DND-41 (cell line): ENCODE measurements around the gene CRACDL.

Experiments used
- ATAC-seq: fragments of 200-7000 bp; cut with Tn5 transposase; 3 replicates; pipeline ENCODE4 v1.9.1; 2021; ENCODE audit warnings: low read depth; ENCODE audit not compliant: insufficient read depth
- DNase-seq: peaks from one replicate; pipeline ENCODE4 v3.0.0-alpha.2; 2020
- H2AFZ ChIP-seq: 2 replicates; pipeline ENCODE4 v1.6.0; 2012; ENCODE audit warnings: low read depth, low read length
- H3K27ac ChIP-seq: 2 replicates; pipeline ENCODE4 v1.5.1; 2012; ENCODE audit warnings: low read length, inconsistent platforms
- H3K27me3 ChIP-seq: fragments of 200-600 bp; sonication (generic); 2 replicates; pipeline ENCODE4 v1.6.0; 2012; ENCODE audit warnings: low read length, mild to moderate bottlenecking, inconsistent platforms; ENCODE audit not compliant: insufficient read depth, poor library complexity
- H3K36me3 ChIP-seq: 2 replicates; pipeline ENCODE4 v1.5.1; 2012; ENCODE audit warnings: low read length, inconsistent platforms; ENCODE audit not compliant: insufficient read depth
- H3K4me1 ChIP-seq: 2 replicates; pipeline ENCODE4 v1.5.1; 2012; ENCODE audit warnings: mild to moderate bottlenecking, low read length; ENCODE audit not compliant: insufficient read depth
- H3K4me2 ChIP-seq: 2 replicates; pipeline ENCODE4 v1.6.0; 2012; ENCODE audit warnings: mild to moderate bottlenecking, moderate library complexity, low read length, inconsistent platforms; ENCODE audit not compliant: insufficient read depth
- H3K4me3 ChIP-seq, 2 experiments: fragments of 200-600 bp in 1 of 2; shearing (Covaris generic) in 1 of 2; 2 replicates each; pipeline ENCODE4 v1.5.1; 2012 to 2016; ENCODE audit warnings: inconsistent platforms in 2 of 2, low read length in 2 of 2, mild to moderate bottlenecking in 2 of 2, low read depth in 1 of 2, moderate library complexity in 1 of 2
- H3K79me2 ChIP-seq: 2 replicates; pipeline ENCODE4 v1.6.0; 2012; ENCODE audit warnings: low read length, inconsistent platforms; ENCODE audit not compliant: insufficient read depth
- H3K9ac ChIP-seq: 2 replicates; pipeline ENCODE4 v1.6.0; 2012; ENCODE audit warnings: low read depth, mild to moderate bottlenecking, inconsistent platforms, low read length, moderate library complexity
- H3K9me3 ChIP-seq: 2 replicates; pipeline ENCODE4 v1.5.1; 2012; ENCODE audit warnings: low read length, moderate library complexity, mild to moderate bottlenecking, inconsistent platforms; ENCODE audit not compliant: insufficient read depth, severe bottlenecking
- H4K20me1 ChIP-seq: 2 replicates; pipeline ENCODE4 v1.6.0; 2012; ENCODE audit warnings: low read length; ENCODE audit not compliant: insufficient read depth
- EZH2 ChIP-seq: IDR thresholded peaks from 3 replicates; pipeline ENCODE4 v1.6.1; 2012; ENCODE audit warnings: borderline replicate concordance, low read depth, mild to moderate bottlenecking, moderate library complexity, low read length, inconsistent platforms; ENCODE audit not compliant: severe bottlenecking
- TF ChIP-seq, protein P1 (sequence below): IDR thresholded peaks from 2 replicates; pipeline ENCODE4 v1.5.1; 2012; ENCODE audit warnings: borderline replicate concordance, low read length, moderate library complexity, mild to moderate bottlenecking; ENCODE audit not compliant: poor library complexity, severe bottlenecking; ENCODE audit errors: extremely low read depth

The CRACDL gene, protein sequence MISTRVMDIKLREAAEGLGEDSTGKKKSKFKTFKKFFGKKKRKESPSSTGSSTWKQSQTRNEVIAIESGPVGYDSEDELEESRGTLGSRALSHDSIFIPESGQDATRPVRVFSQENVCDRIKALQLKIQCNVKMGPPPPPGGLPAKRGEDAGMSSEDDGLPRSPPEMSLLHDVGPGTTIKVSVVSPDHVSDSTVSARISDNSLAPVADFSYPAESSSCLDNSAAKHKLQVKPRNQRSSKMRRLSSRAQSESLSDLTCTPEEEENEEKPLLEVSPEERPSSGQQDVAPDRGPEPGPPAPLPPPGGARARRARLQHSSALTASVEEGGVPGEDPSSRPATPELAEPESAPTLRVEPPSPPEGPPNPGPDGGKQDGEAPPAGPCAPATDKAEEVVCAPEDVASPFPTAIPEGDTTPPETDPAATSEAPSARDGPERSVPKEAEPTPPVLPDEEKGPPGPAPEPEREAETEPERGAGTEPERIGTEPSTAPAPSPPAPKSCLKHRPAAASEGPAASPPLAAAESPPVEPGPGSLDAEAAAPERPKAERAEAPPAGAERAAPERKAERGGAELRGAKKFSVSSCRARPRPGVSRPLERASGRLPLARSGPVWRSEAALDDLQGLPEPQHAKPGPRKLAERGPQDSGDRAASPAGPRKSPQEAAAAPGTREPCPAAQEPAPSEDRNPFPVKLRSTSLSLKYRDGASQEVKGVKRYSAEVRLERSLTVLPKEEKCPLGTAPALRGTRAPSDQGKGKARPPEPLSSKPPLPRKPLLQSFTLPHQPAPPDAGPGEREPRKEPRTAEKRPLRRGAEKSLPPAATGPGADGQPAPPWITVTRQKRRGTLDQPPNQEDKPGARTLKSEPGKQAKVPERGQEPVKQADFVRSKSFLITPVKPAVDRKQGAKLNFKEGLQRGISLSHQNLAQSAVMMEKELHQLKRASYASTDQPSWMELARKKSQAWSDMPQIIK

DNA sequence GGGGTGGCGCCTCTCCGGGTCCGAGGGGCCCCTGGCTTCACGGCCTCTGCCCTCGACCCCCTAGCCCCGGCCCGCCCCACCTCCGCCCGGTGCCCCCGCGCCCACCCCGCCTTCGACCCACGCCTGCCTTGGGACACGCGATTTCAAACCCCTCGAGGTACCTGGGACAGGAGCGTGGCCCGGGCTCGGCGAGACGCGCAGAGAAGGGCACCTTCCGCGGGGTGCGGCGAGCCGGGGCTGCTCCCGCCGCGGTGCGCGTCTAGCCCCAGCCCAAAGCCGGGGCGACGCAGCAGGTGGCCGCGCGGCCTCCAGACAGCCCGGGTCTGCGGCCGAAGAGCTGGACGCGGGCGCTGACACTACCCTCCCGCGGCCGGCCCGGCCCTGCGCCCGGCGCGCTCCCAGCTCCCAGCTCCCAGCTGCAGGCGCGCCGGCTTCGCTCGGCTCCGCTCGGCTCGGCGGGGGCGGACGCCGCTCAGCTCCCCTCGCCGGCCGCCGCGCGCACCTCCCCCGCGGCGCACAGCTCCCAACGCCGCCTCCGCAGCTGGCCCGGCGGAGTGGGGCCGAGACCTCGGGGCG is at the start of gene CRACDL:
Gene CRACDL (minus strand): TSS at position 449 of the 576 bp plus-strand sequence. CDS start 89,425 bp downstream, outside the sequence.
- DNase-seq: no peak
- no peaks in the 10 kb centered on the region for H3K36me3 ChIP-seq
- no peaks in the 10 kb centered on the region for H3K4me1 ChIP-seq
- H3K27ac ChIP-seq: no peak within 1 kb of the TSS
- no peaks in the 10 kb centered on the region for H3K79me2 ChIP-seq
- no peak within 1 kb of the TSS for H2AFZ ChIP-seq
- no peak for ATAC-seq
- no peak for TF ChIP-seq EZH2
- TF ChIP-seq, protein P1, sequence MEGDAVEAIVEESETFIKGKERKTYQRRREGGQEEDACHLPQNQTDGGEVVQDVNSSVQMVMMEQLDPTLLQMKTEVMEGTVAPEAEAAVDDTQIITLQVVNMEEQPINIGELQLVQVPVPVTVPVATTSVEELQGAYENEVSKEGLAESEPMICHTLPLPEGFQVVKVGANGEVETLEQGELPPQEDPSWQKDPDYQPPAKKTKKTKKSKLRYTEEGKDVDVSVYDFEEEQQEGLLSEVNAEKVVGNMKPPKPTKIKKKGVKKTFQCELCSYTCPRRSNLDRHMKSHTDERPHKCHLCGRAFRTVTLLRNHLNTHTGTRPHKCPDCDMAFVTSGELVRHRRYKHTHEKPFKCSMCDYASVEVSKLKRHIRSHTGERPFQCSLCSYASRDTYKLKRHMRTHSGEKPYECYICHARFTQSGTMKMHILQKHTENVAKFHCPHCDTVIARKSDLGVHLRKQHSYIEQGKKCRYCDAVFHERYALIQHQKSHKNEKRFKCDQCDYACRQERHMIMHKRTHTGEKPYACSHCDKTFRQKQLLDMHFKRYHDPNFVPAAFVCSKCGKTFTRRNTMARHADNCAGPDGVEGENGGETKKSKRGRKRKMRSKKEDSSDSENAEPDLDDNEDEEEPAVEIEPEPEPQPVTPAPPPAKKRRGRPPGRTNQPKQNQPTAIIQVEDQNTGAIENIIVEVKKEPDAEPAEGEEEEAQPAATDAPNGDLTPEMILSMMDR: no peak
- H3K9me3 ChIP-seq: no peaks in the 10 kb centered on the region
- H4K20me1 ChIP-seq: no peaks in the 10 kb centered on the region
- no peak within 1 kb of the TSS for H3K9ac ChIP-seq
- no peak within 1 kb of the TSS for H3K4me3 ChIP-seq
- no peaks in the 10 kb centered on the region for H3K27me3 ChIP-seq
- H3K4me2 ChIP-seq: no peak within 1 kb of the TSS

DNA sequence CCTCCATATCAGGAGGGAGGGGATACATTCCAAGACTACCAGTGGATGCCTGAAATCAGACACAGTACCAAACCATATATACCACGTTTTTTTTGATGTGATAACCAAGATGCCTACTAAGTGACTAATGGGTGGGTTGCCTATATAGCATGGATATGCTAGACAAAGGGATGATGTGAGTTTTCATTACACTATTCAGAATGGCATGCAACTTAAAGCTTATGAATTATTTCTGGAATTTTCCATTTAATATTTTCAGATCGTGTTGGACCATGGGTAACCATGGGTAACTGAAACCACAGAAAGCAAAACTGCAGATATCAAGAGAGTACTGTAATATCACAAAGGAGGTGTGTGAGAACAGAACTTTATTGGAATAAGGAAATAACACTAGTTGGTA is 39.6 kb upstream of the CRACDL start:
- ATAC-seq: no peak

DNA sequence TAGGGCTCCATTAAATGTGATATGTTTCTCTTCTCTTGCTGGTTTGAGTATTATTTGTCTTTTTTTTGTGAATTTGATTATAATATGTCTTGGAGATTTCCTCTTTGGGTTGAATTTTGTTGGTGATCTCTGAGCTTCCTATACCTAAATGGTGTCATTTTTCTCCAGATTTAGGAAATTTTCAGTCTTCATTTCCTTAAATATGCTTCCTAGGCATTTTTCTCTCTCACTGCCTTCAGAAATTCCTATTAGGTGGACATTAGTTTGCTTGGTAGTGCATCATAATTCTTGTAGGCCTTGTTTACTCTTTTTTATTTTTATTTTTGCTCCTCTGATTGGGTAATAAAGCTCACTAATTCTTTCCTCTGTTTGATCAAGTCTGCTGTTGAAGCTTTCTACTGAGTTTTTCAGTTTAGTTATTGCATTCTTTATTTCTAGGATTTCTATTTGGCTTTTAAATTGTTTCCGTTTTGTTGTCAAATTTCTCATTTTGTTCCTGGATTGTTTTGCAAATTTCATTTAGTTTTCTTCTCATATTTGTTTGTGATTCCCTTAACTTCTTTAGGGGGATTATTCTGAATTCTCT is 36.6 kb upstream of the CRACDL start:
- Histone ChIP-seq H3K4me3 (no peak overlapping the region), H3K4me1 (no peaks in the 10 kb centered on the region), H2AFZ (no peak overlapping the region), H3K4me2 (no peak overlapping the region), H3K27me3 (no peaks in the 10 kb centered on the region), H3K9me3 (peaks cover 6% of the 10 kb centered on the region), H4K20me1 (no peaks in the 10 kb centered on the region), H3K36me3 (no peaks in the 10 kb centered on the region), H3K27ac (no peak overlapping the region), H3K79me2 (no peaks in the 10 kb centered on the region), H3K9ac (no peak overlapping the region)
- no peak for DNase-seq
- ATAC-seq: no peak
- no peak for TF ChIP-seq EZH2
- TF ChIP-seq, protein P1: no peak

More for the DNA sequence above, 39.6 kb upstream of the CRACDL start:
- no peaks in the 10 kb centered on the region for H3K4me1 ChIP-seq
- H3K27me3 ChIP-seq: no peaks in the 10 kb centered on the region
- H3K9me3 ChIP-seq: peaks cover 6% of the 10 kb centered on the region
- H4K20me1 ChIP-seq: no peaks in the 10 kb centered on the region
- no peak overlapping the region for H3K4me3 ChIP-seq
- H3K27ac ChIP-seq: no peak overlapping the region
- no peak for DNase-seq
- TF ChIP-seq, protein P1: no peak
- no peak for TF ChIP-seq EZH2
- H3K79me2 ChIP-seq: no peaks in the 10 kb centered on the region
- no peaks in the 10 kb centered on the region for H3K36me3 ChIP-seq
- no peak overlapping the region for H2AFZ ChIP-seq
- H3K9ac ChIP-seq: no peak overlapping the region
- H3K4me2 ChIP-seq: no peak overlapping the region
